SK-N-MC (cell line): ENCODE measurements around the gene EMSY.
"Not testable (repeated sequence)": the region's sequence is repeated elsewhere in the genome, so short reads cannot be mapped to it uniquely, and the experiment has no call there.

Experiments
- DNase-seq: peaks from one replicate; pipeline ENCODE4 v3.0.0-alpha.2; 2011; ENCODE audit warnings: low read depth, low spot score
- H3K27ac ChIP-seq: fragments of 200-600 bp; sonication (generic); 2 replicates; pipeline ENCODE4 v1.5.1; 2016; ENCODE audit warnings: mixed run types
- H3K36me3 ChIP-seq: fragments of 200-600 bp; sonication (generic); 2 replicates; pipeline ENCODE4 v1.6.1; 2017; ENCODE audit warnings: antibody characterized with exemption, low read length, mixed read lengths; ENCODE audit not compliant: insufficient read depth
- H3K4me3 ChIP-seq: fragments of 200-600 bp; sonication (generic); 2 replicates; pipeline ENCODE4 v1.5.1; 2016
- H3K9ac ChIP-seq: fragments of 200-600 bp; sonication (generic); 2 replicates; pipeline ENCODE4 v1.8.0; 2017; ENCODE audit warnings: mixed run types, mixed read lengths; ENCODE audit not compliant: insufficient read length
- H3K9me3 ChIP-seq: fragments of 200-600 bp; sonication (generic); 2 replicates; pipeline ENCODE4 v1.6.1; 2017; ENCODE audit warnings: low read depth, mild to moderate bottlenecking, antibody characterized with exemption, low read length, moderate library complexity, mixed read lengths
- EZH2 ChIP-seq: fragments of 200-600 bp; sonication (generic); IDR thresholded peaks from one replicate; pipeline ENCODE4 v1.6.1; 2017; ENCODE audit warnings: antibody characterized with exemption
- FOXP2 ChIP-seq: optimal IDR thresholded peaks from 2 replicates; pipeline ENCODE3; 2011; ENCODE audit warnings: mild to moderate bottlenecking, moderate library complexity; ENCODE audit not compliant: insufficient read depth; ENCODE audit errors: extremely low read length, control extremely low read depth
- POLR2AphosphoS5 ChIP-seq: IDR thresholded peaks from 2 replicates; pipeline ENCODE4 v1.6.1; 2012; ENCODE audit warnings: mild to moderate bottlenecking, low read depth, low read length, borderline replicate concordance

Gene EMSY

GRCh38 chr11:76577226-76577920 lies 132.6 kb downstream of the EMSY start:
- no peak for DNase-seq
- H3K27ac ChIP-seq = peak overlapping the region; percentile 48; the same call in 1 of the 2 replicates
- H3K9me3 ChIP-seq = no peaks in the 10 kb centered on the region
- H3K9ac ChIP-seq = no peak overlapping the region
- H3K36me3 ChIP-seq = no peaks in the 10 kb centered on the region
- no peak for TF ChIP-seq FOXP2
- TF ChIP-seq POLR2AphosphoS5 = no peak
- no peak for TF ChIP-seq EZH2
- H3K4me3 ChIP-seq = no peak overlapping the region

DNA sequence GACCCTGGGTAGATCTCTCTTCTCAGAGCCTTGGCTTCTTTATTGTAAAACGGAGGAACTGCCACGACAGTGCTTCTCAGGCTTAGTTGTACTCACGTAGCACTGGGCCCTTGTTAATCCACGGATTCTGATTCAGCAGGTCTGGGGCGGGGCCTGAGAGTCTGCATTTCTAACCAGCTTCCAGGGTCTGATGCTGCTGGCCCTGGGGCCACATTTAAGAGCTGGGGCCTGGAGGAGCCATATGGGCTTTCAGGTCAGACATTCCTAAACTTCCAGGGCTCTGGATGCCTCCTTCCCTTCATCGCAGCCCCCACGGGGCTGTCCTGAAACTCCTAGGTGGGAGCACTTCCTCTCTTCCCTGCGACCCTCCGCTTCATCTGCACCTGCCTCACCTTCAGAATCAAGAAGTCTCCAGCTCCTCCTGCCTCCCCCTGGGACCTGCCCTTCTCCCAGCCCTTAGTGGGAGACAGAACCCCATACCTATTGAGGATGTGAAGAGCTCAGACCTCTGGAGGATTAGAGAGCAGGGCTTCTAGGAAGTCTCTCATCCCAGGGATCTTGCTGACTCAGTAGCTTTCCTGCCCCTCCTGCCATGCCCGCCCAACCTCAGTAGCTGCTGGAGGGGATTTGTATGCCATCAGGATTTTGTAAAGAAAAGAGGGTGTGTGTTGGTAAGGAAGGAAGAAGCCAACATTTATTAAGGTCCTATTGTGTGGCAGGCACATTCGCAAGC lies 133.3 kb downstream of the EMSY start:
- peak; percentile 48 for DNase-seq
- no peak for TF ChIP-seq EZH2
- TF ChIP-seq POLR2AphosphoS5 = no peak
- no peak for TF ChIP-seq FOXP2
- Histone ChIP-seq H3K9me3 (no peaks in the 10 kb centered on the region), H3K36me3 (no peaks in the 10 kb centered on the region), H3K9ac (no peak overlapping the region), H3K4me3 (peak overlapping the region; percentile 28), H3K27ac (peak overlapping the region; percentile 48)

- Histone ChIP-seq H3K4me3 (peak overlapping the region; percentile 28), H3K9ac (peak overlapping the region; percentile 35), H3K27ac (peak overlapping the region; percentile 48), H3K36me3 (no peaks in the 10 kb centered on the region), H3K9me3 (no peaks in the 10 kb centered on the region)
- DNase-seq = peak; percentile 42
- TF ChIP-seq EZH2 = no peak
- peak; percentile 53; the same call in 1 of the 2 replicates for TF ChIP-seq POLR2AphosphoS5
- TF ChIP-seq FOXP2 = no peak
These were observed 133.8 kb downstream of the EMSY start for GRCh38 chr11:76578654-76579055.

GRCh38 chr11:76579056-76579751 lies 134.4 kb downstream of the EMSY start:
- no peaks in the 10 kb centered on the region for H3K36me3 ChIP-seq
- peak overlapping the region; percentile 28 for H3K4me3 ChIP-seq
- no peaks in the 10 kb centered on the region for H3K9me3 ChIP-seq
- H3K9ac ChIP-seq = peak overlapping the region; percentile 35
- no peak for DNase-seq
- H3K27ac ChIP-seq = peak overlapping the region; percentile 48
- TF ChIP-seq FOXP2 = no peak
- no peak for TF ChIP-seq EZH2
- no peak for TF ChIP-seq POLR2AphosphoS5

DNA sequence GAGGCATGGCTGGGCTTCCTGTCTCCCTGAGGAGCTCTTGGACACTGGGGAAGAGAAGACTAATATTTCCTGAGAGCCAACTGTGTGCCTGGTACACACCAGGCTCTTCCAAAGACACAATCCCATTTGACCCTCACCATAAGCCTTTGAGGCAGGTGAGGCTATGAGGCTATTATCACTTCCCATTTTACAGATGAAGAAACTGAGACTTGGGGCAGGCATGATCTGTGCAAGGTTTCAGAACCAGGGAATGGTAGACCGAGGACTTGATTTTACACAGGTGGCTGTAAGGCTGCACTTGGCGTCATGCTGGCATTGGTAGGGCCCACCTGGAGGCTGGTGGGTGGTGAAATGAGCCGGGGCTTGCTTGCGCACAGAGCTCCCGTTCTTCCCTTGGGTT lies 134.9 kb downstream of the EMSY start:
- Histone ChIP-seq H3K4me3 (no peak overlapping the region), H3K9ac (no peak overlapping the region), H3K36me3 (no peaks in the 10 kb centered on the region), H3K9me3 (no peaks in the 10 kb centered on the region), H3K27ac (no peak overlapping the region)
- no peak for DNase-seq
- TF ChIP-seq EZH2 (no peak), FOXP2 (no peak), POLR2AphosphoS5 (no peak)

- not testable (repeated sequence) for DNase-seq, H3K9ac ChIP-seq
These were observed 137.7 kb downstream of the EMSY start for GRCh38 chr11:76582471-76582870.

DNA sequence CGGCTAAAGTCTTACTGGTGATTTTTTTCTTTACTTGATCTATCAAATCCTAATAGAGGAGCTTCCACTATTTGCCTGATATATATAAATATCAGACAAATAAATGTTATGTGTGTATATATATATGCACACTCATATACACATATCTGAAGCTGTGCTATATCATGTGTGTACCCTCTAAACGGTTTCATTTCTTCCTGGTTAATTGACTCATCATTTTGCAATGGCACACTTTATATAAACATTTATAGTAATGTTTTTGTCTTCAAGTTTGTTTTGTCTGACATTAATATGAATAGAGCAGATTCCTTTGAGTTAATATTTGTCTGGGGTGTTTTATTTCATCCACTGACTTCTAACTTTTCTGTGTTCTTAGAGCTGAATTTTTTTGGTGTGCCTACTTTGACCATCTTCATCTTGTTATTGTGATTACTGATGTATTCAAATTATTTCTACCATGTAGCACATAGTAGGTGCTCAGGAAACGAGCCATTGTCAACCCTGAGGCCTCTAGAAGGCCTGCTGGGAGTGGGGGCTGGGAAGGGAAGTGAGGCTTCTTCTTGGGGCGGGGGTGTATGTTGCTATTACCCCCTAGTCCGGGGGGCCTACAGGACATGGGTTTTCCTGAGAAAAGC lies 143.1 kb downstream of the EMSY start:
- no peak overlapping the region for H3K4me3 ChIP-seq
- no peaks in the 10 kb centered on the region for H3K36me3 ChIP-seq
- no peak overlapping the region for H3K27ac ChIP-seq
- H3K9ac ChIP-seq = no peak overlapping the region
- TF ChIP-seq FOXP2 = no peak
- TF ChIP-seq POLR2AphosphoS5 = no peak
- TF ChIP-seq EZH2 = no peak
- no peak for DNase-seq
- H3K9me3 ChIP-seq = no peaks in the 10 kb centered on the region

More at GRCh38 chr11:76582471-76582870, 137.7 kb downstream of the EMSY start:
- not testable (repeated sequence) for H3K27ac ChIP-seq, H3K4me3 ChIP-seq, H3K36me3 ChIP-seq, H3K9me3 ChIP-seq

GRCh38 chr11:76588455-76589325 lies 143.9 kb downstream of the EMSY start:
- DNase-seq = no peak
- Histone ChIP-seq H3K27ac (no peak overlapping the region), H3K36me3 (no peaks in the 10 kb centered on the region), H3K9me3 (no peaks in the 10 kb centered on the region), H3K9ac (no peak overlapping the region), H3K4me3 (no peak overlapping the region)
- TF ChIP-seq FOXP2 (no peak), EZH2 (no peak), POLR2AphosphoS5 (no peak)
